BE2C (cell line): ENCODE data around the gene TSC1.

ENCODE experiments used
- DNase-seq: peaks from one replicate; pipeline ENCODE4 v3.0.0-alpha.2; 2020
- H3K27me3 ChIP-seq: fragments of 250-450 bp; sonication (Bioruptor Pico); 2 replicates; pipeline ENCODE4 v1.5.1; 2020; ENCODE audit warnings: mild to moderate bottlenecking
- H3K36me3 ChIP-seq: fragments of 250-450 bp; sonication (Bioruptor Pico); 2 replicates; pipeline ENCODE4 v1.5.1; 2020; ENCODE audit warnings: mild to moderate bottlenecking
- H3K4me1 ChIP-seq: fragments of 250-450 bp; sonication (Bioruptor Pico); 2 replicates; pipeline ENCODE4 v1.5.1; 2020
- H3K4me3 ChIP-seq: 2 replicates; pipeline ENCODE4 v1.5.1; 2011; ENCODE audit warnings: low read depth, low read length
- H3K9me3 ChIP-seq: fragments of 250-450 bp; sonication (Bioruptor Pico); 2 replicates; pipeline ENCODE4 v1.5.1; 2020
- CTCF ChIP-seq: IDR thresholded peaks from 2 replicates; pipeline ENCODE4 v1.5.1; 2012; ENCODE audit warnings: mild to moderate bottlenecking, low read depth, low read length

Gene TSC1

GRCh38 chr9:132849185-132849706 is 95.2 kb downstream of the TSC1 start:
- TF ChIP-seq CTCF, result no peak
- Histone ChIP-seq H3K9me3 (no peaks in the 10 kb centered on the region), H3K4me1 (0 out of 2 replicates have a peak, but pooled peaks cover 2% of the 10 kb centered on the region), H3K4me3 (peak overlapping the region; percentile 43), H3K36me3 (no peaks in the 10 kb centered on the region), H3K27me3 (no peaks in the 10 kb centered on the region)
- DNase-seq, result peak; percentile 61

- H3K27me3 ChIP-seq, result no peaks in the 10 kb centered on the region
- no peak for DNase-seq
- H3K9me3 ChIP-seq, result no peaks in the 10 kb centered on the region; the same call in 1 of the 2 replicates
- H3K36me3 ChIP-seq, result no peaks in the 10 kb centered on the region
- TF ChIP-seq CTCF, result no peak
- no peak overlapping the region for H3K4me3 ChIP-seq
- 0 out of 2 replicates have a peak, but pooled peaks cover 2% of the 10 kb centered on the region for H3K4me1 ChIP-seq
Observed at GRCh38 chr9:132846918-132847515, 97.4 kb downstream of the TSC1 start.

GRCh38 chr9:132846109-132846917 is 98.1 kb downstream of the TSC1 start:
- Histone ChIP-seq H3K27me3 (no peaks in the 10 kb centered on the region), H3K4me3 (no peak overlapping the region), H3K36me3 (no peaks in the 10 kb centered on the region), H3K4me1 (0 out of 2 replicates have a peak, but pooled peaks cover 2% of the 10 kb centered on the region), H3K9me3 (no peaks in the 10 kb centered on the region; the same call in 1 of the 2 replicates)
- TF ChIP-seq CTCF, result no peak
- peak; percentile 43 for DNase-seq

GRCh38 chr9:132842124-132843044 is 102.0 kb downstream of the TSC1 start:
- Histone ChIP-seq H3K4me3 (no peak overlapping the region), H3K27me3 (no peaks in the 10 kb centered on the region), H3K4me1 (no peaks in the 10 kb centered on the region), H3K36me3 (no peaks in the 10 kb centered on the region), H3K9me3 (no peaks in the 10 kb centered on the region; the same call in 1 of the 2 replicates)
- TF ChIP-seq CTCF, result no peak
- DNase-seq, result no peak
